HCT116 (cell line): ENCODE measurements around the gene MTIF3. TPM values are rescaled to one million over a fixed set of nuclear protein-coding genes. Genes with fewer than 3 reads are reported as not detected.

ENCODE experiments used
- ATAC-seq: fragments of 200-7000 bp; cut with Tn5 transposase; 2 replicates; pipeline ENCODE4 v1.9.1; 2020; ENCODE audit warnings: mild to moderate bottlenecking, moderate library complexity
- BruUV-seq: library from RNA; stranded (reverse); fragments of 400-500 nt; replicated peaks from 2 replicates; lab custom pipeline; 2021; lab: Mats Ljungman, UMichigan
- CTCF ChIA-PET: fragments of 300-600 bp; sonication (Branson Sonifier 250); formaldehyde crosslinking; loops from one replicate; lab custom pipeline; 2021; ENCODE audit warnings: antibody characterized with exemption; lab: Charles Lee
- POLR2A ChIA-PET: fragments of 300-600, 350-600 bp; sonication (Branson Sonifier 250); formaldehyde crosslinking; loops from one replicate; lab custom pipeline; 2021; ENCODE audit warnings: antibody characterized with exemption; lab: Charles Lee
- RAD21 ChIA-PET, 2 experiments: fragments of 300-600 bp; sonication (Branson Sonifier 250); formaldehyde crosslinking; loops; one replicate each; lab custom pipeline; 2023; ENCODE audit warnings: low total read pairs in 2 of 2; ENCODE audit not compliant: uncharacterized antibody in 2 of 2, unreplicated experiment in 2 of 2, low non-redundant PET in 1 of 2; lab: Charles Lee
- DNase-seq: peaks from one replicate; pipeline ENCODE4 v3.0.0-alpha.2; 2010; ENCODE audit warnings: low read depth, low spot score
- H2AFZ ChIP-seq: fragments of 200-600 bp; shearing (Covaris generic), sonication (generic); 2 replicates; pipeline ENCODE4 v1.6.1; 2017; ENCODE audit warnings: low read depth, mixed run types, mixed read lengths, antibody characterized with exemption, low read length; ENCODE audit not compliant: poor library complexity, severe bottlenecking
- H3K27ac ChIP-seq: 2 replicates; pipeline ENCODE4 v1.5.1; 2012; ENCODE audit warnings: low read depth, low read length
- H3K27me3 ChIP-seq: fragments of 200-600 bp; sonication (generic); 2 replicates; pipeline ENCODE4 v1.6.1; 2016; ENCODE audit warnings: mixed run types, low read length, mixed read lengths; ENCODE audit not compliant: insufficient read depth
- H3K36me3 ChIP-seq, 2 experiments: fragments of 200-500 bp in 1 of 2; fragments of 200-600 bp in 1 of 2; sonication (Bioruptor generic) in 1 of 2; sonication (generic) in 1 of 2; 2 replicates each; pipeline versions ENCODE4 v1.5.1 to v1.6.1; 2014 to 2016; ENCODE audit warnings: low read length in 2 of 2, inconsistent platforms in 1 of 2, mixed read lengths in 1 of 2, mixed run types in 1 of 2; ENCODE audit not compliant: insufficient read depth in 2 of 2, control insufficient read depth in 1 of 2
- H3K4me1 ChIP-seq, 2 experiments: fragments of 200-600 bp in 1 of 2; sonication (generic) in 1 of 2; 2 replicates each; pipeline versions ENCODE4 v1.5.1 to v1.6.1; 2012 to 2017; ENCODE audit warnings: low read length in 2 of 2, inconsistent platforms in 1 of 2, mild to moderate bottlenecking in 1 of 2, mixed read lengths in 1 of 2, mixed run types in 1 of 2, moderate library complexity in 1 of 2; ENCODE audit not compliant: insufficient read depth in 2 of 2, control insufficient read depth in 1 of 2
- H3K4me2 ChIP-seq: fragments of 200-600 bp; sonication (generic); 2 replicates; pipeline ENCODE4 v1.6.1; 2017; ENCODE audit warnings: mixed run types, low read length, mixed read lengths
- H3K4me3 ChIP-seq, 2 experiments: fragments of 200-600 bp in 1 of 2; sonication (generic) in 1 of 2; replicated peaks in 1 of 2; 2 replicates each; pipeline ENCODE4 v1.5.1; 2011 to 2016; ENCODE audit warnings: low read length in 2 of 2, control low read depth in 1 of 2, low read depth in 1 of 2, mild to moderate bottlenecking in 1 of 2, mixed read lengths in 1 of 2, mixed run types in 1 of 2
- H3K79me2 ChIP-seq: fragments of 200-600 bp; sonication (generic); 2 replicates; pipeline ENCODE4 v1.6.1; 2017; ENCODE audit warnings: mild to moderate bottlenecking, mixed run types, low read length, moderate library complexity, mixed read lengths; ENCODE audit not compliant: insufficient read depth
- H3K9ac ChIP-seq: fragments of 200-600 bp; sonication (generic); 2 replicates; pipeline ENCODE4 v1.6.1; 2016; ENCODE audit warnings: low read length, mixed read lengths
- H3K9me2 ChIP-seq: fragments of 200-600 bp; sonication (generic), shearing (Covaris generic); 2 replicates; pipeline ENCODE4 v1.6.1; 2017; ENCODE audit warnings: mixed run types, mild to moderate bottlenecking, moderate library complexity; ENCODE audit not compliant: insufficient read depth
- H3K9me3 ChIP-seq, 2 experiments: fragments of 200-500 bp in 1 of 2; fragments of 200-600 bp in 1 of 2; sonication (Bioruptor generic) in 1 of 2; sonication (generic) in 1 of 2; 2 replicates each; pipeline ENCODE4 v1.6.1; 2014 to 2017; ENCODE audit warnings: low read length in 2 of 2, mixed read lengths in 2 of 2, inconsistent platforms in 1 of 2, low read depth in 1 of 2, mild to moderate bottlenecking in 1 of 2, mixed run types in 1 of 2, moderate library complexity in 1 of 2; ENCODE audit not compliant: control insufficient read depth in 1 of 2, insufficient read depth in 1 of 2
- H4K20me1 ChIP-seq: fragments of 200-600 bp; sonication (generic), shearing (Covaris generic); 2 replicates; pipeline ENCODE4 v1.6.1; 2017; ENCODE audit warnings: mixed run types, mild to moderate bottlenecking, moderate library complexity; ENCODE audit not compliant: insufficient read depth
- CBX3 ChIP-seq: IDR thresholded peaks from 2 replicates; pipeline ENCODE4 v1.6.1; 2012; ENCODE audit warnings: low read depth
- EZH2 ChIP-seq: fragments of 200-600 bp; sonication (generic); IDR thresholded peaks from 2 replicates; pipeline ENCODE4 v1.6.1; 2017; ENCODE audit warnings: antibody characterized with exemption, mixed run types
- EZH2phosphoT487 ChIP-seq: fragments of 200-600 bp; IDR thresholded peaks from 2 replicates; pipeline ENCODE4 v1.6.1; 2018; ENCODE audit warnings: antibody characterized with exemption, borderline replicate concordance
- FOSL1 ChIP-seq: IDR thresholded peaks from 2 replicates; pipeline ENCODE4 v1.6.1; 2012; ENCODE audit warnings: low read depth
- JUND ChIP-seq: IDR thresholded peaks from 2 replicates; pipeline ENCODE4 v1.6.1; 2012
- POLR2A ChIP-seq: IDR thresholded peaks from 2 replicates; pipeline ENCODE4 v1.7.0; 2011; ENCODE audit warnings: borderline replicate concordance; ENCODE audit not compliant: insufficient read depth, insufficient read length; ENCODE audit errors: extremely low read depth
- POLR2AphosphoS5 ChIP-seq: IDR thresholded peaks from 2 replicates; pipeline ENCODE4 v1.6.1; 2011; ENCODE audit warnings: mild to moderate bottlenecking, low read depth, low read length, moderate library complexity
- SIN3A ChIP-seq: IDR thresholded peaks from 2 replicates; pipeline ENCODE4 v1.6.1; 2012; ENCODE audit warnings: low read depth
- SP1 ChIP-seq: IDR thresholded peaks from 2 replicates; pipeline ENCODE4 v1.6.1; 2012; ENCODE audit warnings: low read depth
- TCF7L2 ChIP-seq: IDR thresholded peaks from 2 replicates; pipeline ENCODE4 v1.7.0; 2011; ENCODE audit warnings: borderline replicate concordance, inconsistent platforms; ENCODE audit not compliant: insufficient read depth, insufficient read length; ENCODE audit errors: extremely low read depth
- YY1 ChIP-seq: IDR thresholded peaks from 2 replicates; pipeline ENCODE4 v1.6.1; 2011; ENCODE audit warnings: low read length, low read depth, moderate library complexity, mild to moderate bottlenecking; ENCODE audit not compliant: insufficient replicate concordance; ENCODE audit errors: extremely low read depth
- ZBTB33 ChIP-seq: IDR thresholded peaks from 2 replicates; pipeline ENCODE4 v1.6.1; 2011; ENCODE audit warnings: mild to moderate bottlenecking, low read length, moderate library complexity; ENCODE audit not compliant: insufficient replicate concordance; ENCODE audit errors: extremely low read depth
- ZFX ChIP-seq: fragments of 450-650 bp; IDR thresholded peaks from 2 replicates; pipeline ENCODE4 v1.6.1; 2017
- intact Hi-C: fragments of 100-400 bp; cut with micrococcal nuclease; formaldehyde crosslinking; loops from 2 replicates; pipeline ENCODE4 v1.10.0; 2022
- total RNA-seq: library from RNA; stranded (reverse); gene quantifications from one replicate; pipeline ENCODE4 v1.2.1, GENCODE V29; 2021; ENCODE audit not compliant: unreplicated experiment
- TF ChIP-seq, protein P1 (sequence below): IDR thresholded peaks from 2 replicates; pipeline ENCODE4 v1.6.1; 2012

MTIF3 gene
- total RNA-seq, 1 experiment from 2014 or later = 27.8 TPM

DNA sequence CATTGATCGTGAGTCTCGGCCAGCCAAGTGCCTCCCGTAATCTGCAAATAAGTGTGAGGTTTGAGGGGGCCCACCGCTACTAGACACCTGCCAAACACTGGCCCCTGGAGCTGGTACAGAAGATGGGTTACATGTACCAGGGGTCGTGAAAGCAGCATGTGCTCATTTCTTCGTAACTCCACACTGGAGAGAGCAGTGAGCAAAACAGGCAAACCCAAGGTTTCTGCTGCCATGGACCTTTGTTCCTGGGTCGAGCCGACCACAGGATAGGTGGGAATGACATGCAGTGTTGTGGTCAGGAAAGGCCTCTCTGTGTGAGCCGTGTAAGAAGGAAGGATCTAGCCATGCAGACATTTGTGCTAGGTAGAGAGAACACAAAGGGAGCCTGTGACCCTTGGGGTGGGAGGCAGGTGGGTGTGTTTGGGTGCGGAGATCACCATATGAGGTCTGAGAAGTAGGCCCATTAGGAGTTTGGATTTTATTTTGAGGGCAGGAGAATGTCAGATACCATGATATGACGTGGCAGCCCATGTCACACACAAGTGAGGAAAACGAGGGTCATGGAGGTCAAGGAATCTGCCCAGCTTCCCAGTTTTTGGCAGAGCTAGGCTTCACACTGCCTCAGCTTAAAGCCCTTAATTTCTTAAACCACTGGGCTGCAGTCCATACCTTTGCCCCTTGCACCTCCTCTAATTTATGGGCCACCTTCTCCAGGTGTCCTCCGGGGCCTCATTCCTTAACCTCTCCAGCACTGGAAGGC lies 25.0 kb downstream of the MTIF3 start:
- ChIA-PET CTCF (interaction anchor here (0.5 to 1.7 kb wide), 11 partner anchors 20 to 713 kb away, joined by 3 to 14 read pairs (median 4); partner anchors contain the start of gene PAN3), RAD21 (interaction anchor here in 1 of 2 experiments (0.6 kb wide), 1 partner anchor 301 kb away, joined by 3 read pairs; no protein-coding TSS in a partner anchor), POLR2A (interaction anchor here (0.7 to 3.0 kb wide), 3 partner anchors 25 to 405 kb away, joined by 3 to 21 read pairs (median 4); partner anchors contain the start of gene MTIF3)
- H3K4me2 ChIP-seq = peak overlapping the region; percentile 91
- peaks cover 29 to 50% of the 10 kb centered on the region in 2 experiments for H3K4me1 ChIP-seq
- no peak overlapping the region for H2AFZ ChIP-seq
- no peaks in the 10 kb centered on the region for H3K9me2 ChIP-seq
- intact Hi-C loops = no loop called here
- peaks cover 48% of the 10 kb centered on the region for H3K79me2 ChIP-seq
- peak overlapping the region; percentile 80 for H3K9ac ChIP-seq
- no peaks in the 10 kb centered on the region for H3K9me3 ChIP-seq
- ATAC-seq (peak; percentile 1), DNase-seq (no peak)
- peaks cover 4% of the 10 kb centered on the region; the same call in 1 of the 2 replicates for H4K20me1 ChIP-seq
- no peaks in the 10 kb centered on the region for H3K27me3 ChIP-seq
- peak overlapping the region; percentile 82 for H3K27ac ChIP-seq
- peak overlapping the region; percentile 63 to 70 for H3K4me3 ChIP-seq
- peak; percentile 20; the same call in 1 of the 2 replicates for TF ChIP-seq ZFX
- no peak for TF ChIP-seq FOSL1
- TF ChIP-seq JUND = no peak
- TF ChIP-seq SP1 = no peak
- peak; percentile 63 for TF ChIP-seq POLR2AphosphoS5
- BruUV-seq = TSS peak; percentile 55
- peaks cover 10 to 22% of the 10 kb centered on the region in 2 experiments; a peak in 3 of 4 replicates for H3K36me3 ChIP-seq

DNA sequence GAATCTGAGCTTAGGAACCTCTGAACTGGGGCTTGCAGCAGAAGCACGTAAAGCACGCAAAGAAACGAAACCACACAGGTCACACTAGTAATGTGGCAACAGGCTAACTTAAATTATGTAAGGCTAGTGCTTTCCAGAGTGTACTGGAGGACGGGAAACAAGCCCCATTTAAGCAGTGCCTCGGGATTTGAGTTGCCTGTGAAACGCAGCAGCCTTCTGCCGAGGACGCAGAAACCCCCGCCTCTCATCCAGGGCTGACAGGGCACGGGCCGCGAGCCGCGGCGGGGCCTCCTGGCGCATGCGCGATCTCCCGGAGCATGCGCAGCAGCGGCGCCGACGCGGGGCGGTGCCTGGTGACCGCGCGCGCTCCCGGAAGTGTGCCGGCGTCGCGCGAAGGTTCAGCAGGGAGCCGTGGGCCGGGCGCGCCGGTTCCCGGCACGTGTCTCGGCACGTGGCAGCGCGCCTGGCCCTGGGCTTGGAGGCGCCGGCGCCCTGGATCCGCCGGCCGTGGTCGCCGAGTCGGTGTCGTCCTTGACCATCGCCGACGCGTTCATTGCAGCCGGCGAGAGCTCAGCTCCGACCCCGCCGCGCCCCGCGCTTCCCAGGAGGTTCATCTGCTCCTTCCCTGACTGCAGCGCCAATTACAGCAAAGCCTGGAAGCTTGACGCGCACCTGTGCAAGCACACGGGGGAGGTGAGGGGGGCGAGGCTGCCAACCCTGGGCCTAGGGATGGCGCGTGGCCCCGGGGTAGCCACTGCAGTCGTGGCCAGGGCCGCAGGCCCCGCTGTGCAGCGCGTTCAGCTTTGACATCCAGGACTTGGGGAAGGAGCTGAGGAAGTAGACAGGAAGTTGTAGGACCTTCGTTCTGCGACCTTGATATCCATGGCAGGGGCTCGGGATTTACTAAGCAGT lies 25.9 kb downstream of the MTIF3 start, which contains the start of gene GTF3A:
Gene GTF3A, plus strand, starts transcription at position 374 of the 912 bp plus-strand sequence.
- H2AFZ ChIP-seq = peak within 1 kb of the TSS; percentile 49
- H3K27ac ChIP-seq = peak within 1 kb of the TSS; percentile 82
- no peaks in the 10 kb centered on the region for H3K27me3 ChIP-seq
- H3K9ac ChIP-seq = peak within 1 kb of the TSS; percentile 80
- peaks cover 45% of the 10 kb centered on the region for H3K79me2 ChIP-seq
- H3K9me2 ChIP-seq = no peaks in the 10 kb centered on the region
- peak within 1 kb of the TSS; percentile 63 to 70 for H3K4me3 ChIP-seq
- H4K20me1 ChIP-seq = peaks cover 4% of the 10 kb centered on the region; the same call in 1 of the 2 replicates
- peaks cover 6 to 14% of the 10 kb centered on the region in 2 experiments; a peak in 2 of 4 replicates for H3K36me3 ChIP-seq
- intact Hi-C loops = no loop called here
- POLR2A ChIA-PET = interaction anchor here (3.0 kb wide), 1 partner anchor 26 kb away, joined by 21 read pairs; the partner anchor contains the start of gene MTIF3
- peak within 1 kb of the TSS; percentile 91 for H3K4me2 ChIP-seq
- RAD21 ChIA-PET = no interaction called here
- DNase-seq = peak; percentile 54
- no TSS peak for BruUV-seq
- peak; percentile 69 for ATAC-seq
- H3K9me3 ChIP-seq = no peaks in the 10 kb centered on the region
- H3K4me1 ChIP-seq = peaks cover 29 to 50% of the 10 kb centered on the region in 2 experiments
- CTCF ChIA-PET = no interaction called here
- no peak for TF ChIP-seq ZBTB33
- peak; percentile 85 for TF ChIP-seq POLR2A
- TF ChIP-seq ZFX = peak; percentile 70
- TF ChIP-seq CBX3 = no peak
- peak; percentile 6 for TF ChIP-seq YY1
- peak; percentile 88 for TF ChIP-seq POLR2AphosphoS5
- no peak for TF ChIP-seq EZH2phosphoT487
- no peak for TF ChIP-seq JUND
- TF ChIP-seq SIN3A = no peak
- TF ChIP-seq EZH2 = no peak
- peak; percentile 51 for TF ChIP-seq TCF7L2
- TF ChIP-seq, protein P1, sequence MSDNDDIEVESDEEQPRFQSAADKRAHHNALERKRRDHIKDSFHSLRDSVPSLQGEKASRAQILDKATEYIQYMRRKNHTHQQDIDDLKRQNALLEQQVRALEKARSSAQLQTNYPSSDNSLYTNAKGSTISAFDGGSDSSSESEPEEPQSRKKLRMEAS = no peak
